8988T (cell line): ENCODE results near the gene TPBGL.

Experiments
- DNase-seq: peaks from one replicate; pipeline ENCODE4 v3.0.0; 2011

The TPBGL gene

DNA sequence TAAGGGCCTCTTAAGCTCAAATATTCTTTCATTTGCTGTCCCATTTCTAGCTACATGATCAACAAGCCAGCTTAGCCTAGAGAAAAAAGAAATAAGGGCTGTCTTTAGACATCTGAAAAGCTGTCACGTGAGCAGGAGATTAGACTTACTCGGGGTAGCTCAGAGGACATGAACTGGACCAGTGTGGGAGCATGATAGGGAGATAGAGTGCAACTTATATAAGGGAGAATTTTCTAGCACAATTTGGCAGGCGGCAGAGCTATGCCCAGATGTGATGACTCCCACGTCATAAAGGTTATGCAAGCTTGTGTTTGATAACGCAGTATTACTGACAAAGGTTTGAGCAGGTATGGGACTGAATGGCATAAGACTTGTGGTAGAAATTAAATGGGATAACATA lies 28.2 kb upstream of the TPBGL start:
- DNase-seq, result no peak

DNA sequence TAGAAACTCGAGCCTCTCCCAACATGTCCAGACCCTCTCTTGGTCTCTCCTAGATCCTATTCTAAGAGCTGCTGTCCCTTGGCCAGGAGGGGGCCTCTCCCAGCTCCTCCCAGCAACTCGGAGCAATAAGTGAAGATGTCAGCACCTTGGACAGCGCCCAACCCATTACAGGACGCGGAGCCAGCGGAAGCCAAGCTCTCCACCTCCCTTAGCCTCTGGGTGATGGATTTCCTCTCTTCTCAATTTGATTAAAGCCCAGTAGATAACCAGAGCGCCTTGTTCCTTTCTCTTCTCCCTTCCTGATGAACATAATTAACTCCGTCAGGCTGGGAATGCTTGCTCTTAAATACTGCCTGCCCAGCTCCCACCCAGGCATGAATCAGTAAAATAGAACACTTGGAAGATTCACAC lies 26.2 kb upstream of the TPBGL start:
- peak; percentile 82 for DNase-seq

DNA sequence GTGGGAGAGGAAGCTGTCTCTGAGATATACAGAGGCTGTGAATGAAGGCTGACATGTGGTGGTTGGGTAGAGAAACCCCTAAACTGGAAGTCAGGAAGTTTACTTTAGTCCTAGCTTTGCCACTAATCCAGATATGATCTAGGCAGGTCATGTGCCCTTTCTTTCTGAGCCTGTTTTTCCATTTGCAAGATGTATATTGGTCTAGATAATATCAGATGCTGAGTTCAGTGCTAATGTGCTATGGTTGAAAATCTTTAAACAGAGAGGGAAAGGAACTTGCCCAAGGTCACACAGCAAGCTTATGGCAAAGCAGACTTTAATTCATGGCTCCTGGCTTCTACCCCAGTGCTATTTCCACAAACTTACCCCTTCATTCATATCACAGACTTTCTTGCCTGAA lies 25.7 kb upstream of the TPBGL start:
- no peak for DNase-seq

DNA sequence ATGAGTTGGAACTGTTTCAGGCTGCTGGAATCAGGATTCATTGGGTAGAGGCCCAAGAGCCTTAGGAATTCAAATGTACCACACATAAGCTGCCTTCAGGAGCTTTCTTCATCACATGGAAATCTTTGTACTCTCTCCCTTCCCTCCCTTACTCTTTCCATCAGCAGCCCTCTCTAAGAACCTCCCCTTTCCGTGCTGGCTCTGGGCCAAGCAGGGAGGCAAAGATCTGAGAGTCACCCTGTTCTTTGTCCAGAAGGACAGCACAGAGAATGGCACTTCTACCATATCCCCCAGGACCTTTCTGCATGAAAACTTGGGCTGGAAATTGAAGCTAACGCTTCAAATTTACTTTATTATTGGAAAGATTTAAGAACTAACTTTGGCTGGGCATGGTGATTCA lies 20.7 kb upstream of the TPBGL start:
- no peak for DNase-seq

DNA sequence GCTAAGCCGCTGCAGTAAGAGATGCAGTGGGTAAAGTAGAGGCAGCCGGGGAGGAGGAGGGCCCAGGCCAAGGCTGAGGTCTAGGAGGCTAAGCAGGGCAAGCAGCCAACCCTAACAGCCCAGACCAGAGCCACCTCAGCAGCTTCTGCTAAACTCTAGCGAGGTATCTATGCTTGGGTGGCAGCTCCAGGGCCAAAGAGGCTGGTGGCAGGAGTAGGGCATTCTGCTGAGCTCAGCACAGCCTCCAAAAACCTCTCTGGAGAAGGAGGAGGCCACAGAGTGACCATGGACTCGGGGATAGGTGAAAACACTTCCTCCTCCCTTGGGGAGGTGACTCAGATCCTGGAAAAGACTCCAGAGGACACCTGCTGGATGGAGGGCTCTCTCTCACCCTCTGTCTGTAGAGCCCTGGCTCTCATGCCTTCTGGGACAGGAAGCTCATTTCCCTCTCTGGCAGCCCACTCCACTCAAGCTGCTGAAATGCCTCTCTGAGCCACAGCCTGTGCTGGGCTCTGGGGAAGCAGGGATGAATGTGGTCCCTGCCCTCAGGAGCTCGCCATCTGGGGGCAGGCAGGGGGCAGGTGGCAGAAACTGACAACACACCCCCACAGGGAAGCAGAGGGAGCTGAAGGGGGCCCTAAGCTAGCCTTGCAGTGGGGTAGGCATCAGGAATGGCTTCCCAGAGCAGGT lies 16.5 kb upstream of the TPBGL start:
- DNase-seq, result peak; percentile 55

DNA sequence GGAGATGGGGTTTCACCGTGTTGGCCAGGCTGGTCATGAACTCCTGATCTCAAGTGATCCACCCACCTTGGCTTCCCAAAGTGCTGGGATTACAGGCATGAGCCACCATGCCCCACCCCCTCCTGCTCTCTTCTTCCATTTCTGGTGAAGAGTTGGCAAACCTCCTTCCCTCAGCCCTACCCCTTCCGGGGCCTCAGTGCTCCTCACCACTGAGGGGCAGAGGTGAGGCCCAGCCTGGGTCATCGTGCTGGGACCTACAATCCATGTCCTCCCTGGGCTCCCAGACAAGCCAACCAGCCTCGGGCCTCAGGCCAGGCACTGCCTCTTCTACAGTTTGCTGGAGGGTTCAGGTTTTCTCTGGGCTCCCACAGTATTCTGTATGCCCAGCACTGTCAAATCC lies 14.8 kb upstream of the TPBGL start:
- DNase-seq, result no peak

DNA sequence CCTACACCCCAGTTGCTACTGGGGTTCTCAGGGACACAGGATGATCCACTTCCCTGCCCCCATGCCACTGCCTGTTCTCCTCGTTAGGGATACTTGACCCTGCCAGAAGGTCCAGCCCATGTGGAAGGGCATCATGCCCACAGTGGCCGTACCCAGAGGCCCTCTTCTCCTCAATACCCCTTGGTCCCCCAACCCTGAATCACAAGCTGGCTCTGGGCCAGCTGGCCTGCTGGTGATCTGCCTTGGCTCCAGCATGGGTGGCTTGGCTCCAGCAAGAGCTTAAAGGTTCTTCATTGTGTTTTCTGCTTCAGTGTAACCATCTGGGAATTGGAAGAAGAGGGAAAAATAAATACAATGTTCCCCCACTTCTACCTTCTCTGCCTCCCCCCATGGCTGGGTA lies 11.1 kb upstream of the TPBGL start:
- no peak for DNase-seq

DNA sequence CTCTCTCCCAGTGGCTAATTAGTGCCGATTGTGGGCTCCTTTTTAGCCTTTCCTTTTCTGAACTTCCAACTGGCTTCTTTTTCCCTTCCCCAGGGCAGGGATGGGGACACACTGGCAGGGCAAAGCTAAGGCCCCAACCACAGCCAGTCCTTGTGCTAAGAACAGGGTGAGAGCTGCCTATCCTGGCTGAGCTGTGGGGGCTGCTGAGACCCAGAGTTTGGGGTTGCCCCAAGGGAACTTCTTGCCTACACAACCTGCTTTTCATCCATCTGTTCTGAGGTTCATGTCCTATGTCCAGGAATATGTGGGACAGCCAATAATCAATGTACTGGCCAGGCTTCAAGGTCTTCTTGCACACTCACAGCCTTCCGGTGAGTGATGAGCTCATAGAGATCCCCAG lies 10.0 kb upstream of the TPBGL start:
- no peak for DNase-seq

DNA sequence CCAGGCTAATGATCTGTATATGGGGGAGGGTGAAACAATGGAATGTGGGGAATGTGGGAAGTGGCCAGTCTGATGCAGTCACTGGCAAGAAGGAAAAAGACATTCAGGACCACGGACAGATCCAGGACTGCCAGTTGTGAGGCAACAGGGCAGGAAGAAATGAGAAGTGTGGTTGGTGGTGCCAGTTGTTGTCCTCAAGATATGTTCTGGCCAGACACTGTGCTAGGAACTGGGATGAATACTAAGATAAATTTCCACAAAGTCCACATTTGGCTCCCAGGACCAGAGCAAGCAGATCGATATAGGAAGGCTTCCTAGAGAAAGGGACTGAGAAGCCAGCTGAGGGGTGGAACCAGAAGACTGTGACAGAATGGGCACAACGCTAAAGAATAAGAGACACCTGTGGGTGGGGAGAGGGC lies 6.8 kb upstream of the TPBGL start:
- DNase-seq, result no peak

DNA sequence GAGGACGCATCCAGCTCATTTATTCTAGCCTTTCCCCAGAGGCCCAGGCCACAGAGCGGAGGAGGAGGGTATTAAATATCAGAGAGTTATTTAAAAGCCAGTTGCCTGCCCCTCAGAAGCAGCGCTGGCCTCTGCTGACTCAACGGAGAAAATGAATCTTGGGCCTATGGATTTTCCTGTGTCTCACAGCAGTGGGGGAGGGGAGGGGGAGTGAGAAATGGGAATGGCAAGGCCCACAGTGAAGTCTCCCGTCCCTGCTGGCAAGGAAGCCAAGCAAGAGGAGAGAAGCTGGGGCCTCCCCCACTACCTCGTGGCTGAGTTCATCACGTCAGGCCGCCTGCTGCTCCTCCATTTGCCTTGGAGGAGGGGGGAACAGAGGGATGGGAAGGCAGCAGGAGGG lies 4.5 kb upstream of the TPBGL start:
- DNase-seq, result no peak

DNA sequence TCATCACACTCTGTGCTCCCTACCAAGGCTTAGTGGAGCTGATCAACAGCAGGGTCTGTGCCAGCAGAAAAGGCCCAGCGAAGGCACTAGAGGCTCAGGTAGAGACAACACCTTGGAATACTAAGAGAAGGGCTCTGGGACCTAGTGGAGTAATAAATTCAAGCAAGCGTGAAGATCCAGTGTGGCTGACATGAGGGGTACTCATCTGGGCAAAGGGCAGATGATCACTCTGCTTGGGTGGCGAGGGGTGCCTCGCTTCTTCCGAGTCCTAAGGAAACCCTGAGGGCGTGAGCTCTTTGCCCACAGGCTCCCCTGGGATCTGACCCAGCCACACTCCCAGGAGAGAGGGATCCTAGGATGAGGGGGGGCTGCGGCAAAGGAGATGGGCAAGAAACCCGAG lies 3.5 kb upstream of the TPBGL start:
- no peak for DNase-seq

DNA sequence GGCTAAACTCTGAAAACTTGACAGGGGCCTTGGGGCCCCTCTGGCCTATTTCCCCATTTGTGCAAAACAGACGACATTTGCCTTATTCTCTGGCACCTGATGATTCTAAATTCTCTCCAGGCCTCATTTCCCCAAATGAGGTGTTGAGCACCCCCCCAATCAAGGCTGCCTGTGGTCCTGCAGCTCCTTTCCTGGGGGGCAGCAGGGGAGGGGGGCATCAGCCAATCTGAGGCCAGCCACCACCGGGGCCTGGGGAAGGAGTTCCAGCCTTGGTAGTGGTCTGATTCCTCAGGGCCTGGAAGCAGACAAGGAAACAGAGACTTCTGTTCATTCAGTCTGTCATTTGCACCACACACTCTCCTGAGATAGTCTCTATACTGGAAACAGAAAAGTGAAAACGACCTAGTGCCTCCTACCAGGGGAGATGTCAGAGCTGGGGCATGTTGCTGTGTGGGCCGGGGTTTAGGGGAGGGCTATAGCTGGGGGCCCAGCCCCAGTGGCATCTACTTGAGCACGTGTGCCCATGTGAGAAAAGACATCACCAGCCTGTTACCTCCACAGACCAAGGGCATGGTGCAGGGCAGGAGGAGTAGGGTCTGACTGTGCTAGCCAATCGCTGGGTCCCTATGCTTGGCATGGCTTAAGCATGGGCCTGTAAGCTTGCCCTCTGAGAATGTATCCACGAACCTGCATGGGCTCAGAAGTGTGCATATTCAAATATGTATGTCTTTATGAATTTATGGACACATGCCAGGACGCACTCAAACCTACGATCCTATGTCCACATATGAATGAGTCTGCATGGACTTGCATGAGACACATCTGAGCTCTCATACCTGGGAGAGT lies 1.8 kb upstream of the TPBGL start:
- DNase-seq, result no peak

DNA sequence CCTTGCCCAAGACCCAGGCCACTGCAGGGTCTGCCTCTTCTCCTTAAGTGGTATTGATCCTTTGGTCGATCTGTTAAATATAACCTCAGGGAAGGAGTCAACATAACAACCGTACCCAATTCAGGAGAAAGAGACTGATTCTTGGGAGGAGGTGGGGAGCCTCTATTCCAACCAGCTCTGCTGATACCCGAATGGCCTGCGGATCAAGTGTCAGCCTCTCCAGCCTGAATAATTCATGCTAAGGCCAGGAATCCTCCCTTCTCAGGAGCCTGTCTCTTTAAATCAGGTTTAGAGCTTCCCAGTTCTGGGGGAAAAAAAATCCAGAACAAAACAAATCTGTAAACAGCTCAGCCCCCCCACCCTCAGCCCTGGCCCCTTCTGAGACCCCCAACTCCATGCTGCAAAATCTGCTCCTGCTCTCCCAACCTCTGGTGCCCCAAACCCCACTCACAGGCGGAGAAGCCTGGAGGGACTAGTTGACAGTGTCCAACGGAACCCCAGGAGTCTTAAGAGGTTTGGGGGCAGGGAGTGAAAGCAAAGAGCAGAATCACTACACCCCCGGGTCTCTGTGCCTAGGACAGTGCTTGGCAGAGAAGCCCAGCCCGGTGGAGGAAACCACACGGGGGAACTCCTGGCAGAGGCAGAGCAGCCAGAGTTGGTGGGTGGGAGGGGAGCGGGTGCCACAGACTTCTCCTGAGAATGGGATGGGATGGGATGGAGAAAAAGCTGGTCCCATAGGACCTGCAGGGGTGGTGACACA lies 863 bp upstream of the TPBGL start:
- DNase-seq, result no peak

DNA sequence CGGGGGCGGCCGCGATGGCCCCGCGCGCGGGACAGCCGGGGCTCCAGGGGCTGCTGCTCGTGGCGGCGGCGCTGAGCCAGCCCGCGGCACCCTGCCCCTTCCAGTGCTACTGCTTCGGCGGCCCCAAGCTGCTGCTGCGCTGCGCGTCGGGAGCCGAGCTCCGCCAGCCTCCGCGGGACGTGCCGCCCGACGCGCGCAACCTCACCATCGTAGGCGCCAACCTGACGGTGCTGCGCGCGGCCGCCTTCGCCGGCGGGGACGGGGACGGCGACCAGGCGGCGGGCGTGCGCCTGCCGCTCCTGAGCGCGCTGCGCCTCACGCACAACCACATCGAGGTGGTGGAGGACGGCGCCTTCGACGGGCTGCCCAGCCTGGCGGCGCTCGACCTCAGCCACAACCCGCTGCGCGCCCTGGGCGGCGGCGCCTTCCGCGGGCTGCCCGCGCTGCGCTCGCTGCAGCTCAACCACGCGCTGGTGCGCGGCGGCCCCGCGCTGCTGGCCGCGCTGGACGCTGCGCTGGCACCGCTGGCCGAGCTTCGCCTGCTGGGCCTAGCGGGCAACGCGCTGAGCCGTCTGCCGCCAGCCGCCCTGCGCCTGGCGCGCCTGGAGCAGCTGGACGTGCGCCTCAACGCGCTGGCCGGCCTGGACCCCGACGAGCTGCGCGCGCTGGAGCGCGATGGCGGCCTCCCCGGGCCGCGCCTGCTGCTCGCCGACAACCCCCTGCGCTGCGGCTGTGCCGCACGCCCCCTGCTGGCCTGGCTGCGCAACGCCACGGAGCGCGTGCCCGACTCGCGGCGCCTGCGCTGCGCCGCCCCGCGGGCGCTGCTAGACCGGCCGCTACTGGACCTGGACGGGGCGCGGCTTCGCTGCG lies 697 bp downstream of the TPBGL start:
- DNase-seq, result peak; percentile 100

DNA sequence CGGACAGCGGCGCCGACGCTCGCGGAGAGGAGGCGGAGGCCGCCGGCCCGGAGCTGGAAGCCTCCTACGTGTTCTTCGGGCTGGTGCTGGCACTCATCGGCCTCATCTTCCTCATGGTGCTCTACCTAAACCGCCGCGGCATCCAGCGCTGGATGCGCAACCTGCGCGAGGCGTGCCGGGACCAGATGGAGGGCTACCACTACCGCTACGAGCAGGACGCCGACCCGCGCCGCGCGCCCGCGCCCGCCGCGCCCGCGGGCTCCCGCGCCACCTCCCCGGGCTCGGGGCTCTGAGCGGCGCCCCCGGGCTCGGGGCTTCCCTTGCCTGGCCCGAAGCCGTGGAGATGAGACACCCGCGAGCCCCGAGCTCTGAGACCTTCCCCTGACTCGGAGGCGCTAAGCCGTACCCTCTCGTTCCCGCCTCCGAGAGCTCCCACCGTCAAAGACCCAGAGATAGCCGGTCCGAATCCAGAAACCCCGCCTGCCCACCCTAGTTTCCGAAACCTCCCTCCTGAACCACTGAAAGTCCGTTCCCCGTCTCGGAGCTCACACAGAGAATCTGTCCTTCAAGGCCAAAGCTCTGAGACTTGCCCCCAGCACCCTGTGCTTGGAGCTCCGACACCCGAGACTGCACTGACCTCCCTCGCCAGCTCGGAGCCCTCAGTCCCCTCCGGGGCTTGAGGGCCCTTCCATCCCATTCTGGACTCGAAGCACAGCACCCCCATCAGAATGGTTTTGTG lies 1.5 kb downstream of the TPBGL start:
- no peak for DNase-seq

DNA sequence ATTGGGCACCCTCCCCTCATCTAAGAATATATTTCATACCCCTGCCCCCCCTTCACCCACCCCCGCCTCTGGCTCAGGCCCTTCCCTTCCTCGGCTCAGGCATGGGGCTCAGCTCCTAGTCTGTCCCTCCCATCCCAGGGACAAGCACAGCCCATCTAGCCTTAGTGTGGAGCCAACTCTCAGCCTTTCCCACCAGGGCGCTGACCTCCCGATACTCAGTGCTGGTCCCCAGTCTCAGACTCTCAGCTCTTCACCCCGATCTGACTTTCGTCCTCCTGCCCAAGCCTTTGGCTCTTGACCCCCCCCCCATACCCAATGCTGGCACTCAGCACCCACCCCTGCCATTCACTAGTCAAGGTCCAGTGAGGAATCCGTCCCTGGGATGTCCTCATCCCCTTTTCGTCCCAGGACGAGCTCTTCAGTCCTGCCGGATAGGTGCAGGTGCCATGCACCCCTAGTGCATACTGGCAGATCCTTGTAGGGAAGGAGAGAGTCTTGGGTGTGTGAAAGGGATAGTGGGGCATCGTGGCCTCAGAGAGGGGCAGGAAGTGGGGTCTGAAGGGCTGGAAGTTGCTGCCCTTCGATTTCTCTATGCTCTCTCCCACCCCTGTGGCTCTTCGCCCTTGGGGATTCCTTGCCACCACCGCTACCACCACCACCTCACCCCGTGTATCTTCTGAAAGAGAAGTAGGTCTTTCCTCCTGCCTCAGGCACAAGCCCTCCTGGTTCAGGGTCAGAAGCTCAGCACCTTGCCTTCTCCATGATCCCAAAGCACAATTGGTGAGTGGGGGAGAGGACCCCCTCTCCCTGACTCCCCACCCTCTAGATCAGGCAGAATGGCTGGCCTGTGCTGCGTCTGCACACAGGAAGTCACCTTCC lies 2.4 kb downstream of the TPBGL start:
- DNase-seq, result no peak

DNA sequence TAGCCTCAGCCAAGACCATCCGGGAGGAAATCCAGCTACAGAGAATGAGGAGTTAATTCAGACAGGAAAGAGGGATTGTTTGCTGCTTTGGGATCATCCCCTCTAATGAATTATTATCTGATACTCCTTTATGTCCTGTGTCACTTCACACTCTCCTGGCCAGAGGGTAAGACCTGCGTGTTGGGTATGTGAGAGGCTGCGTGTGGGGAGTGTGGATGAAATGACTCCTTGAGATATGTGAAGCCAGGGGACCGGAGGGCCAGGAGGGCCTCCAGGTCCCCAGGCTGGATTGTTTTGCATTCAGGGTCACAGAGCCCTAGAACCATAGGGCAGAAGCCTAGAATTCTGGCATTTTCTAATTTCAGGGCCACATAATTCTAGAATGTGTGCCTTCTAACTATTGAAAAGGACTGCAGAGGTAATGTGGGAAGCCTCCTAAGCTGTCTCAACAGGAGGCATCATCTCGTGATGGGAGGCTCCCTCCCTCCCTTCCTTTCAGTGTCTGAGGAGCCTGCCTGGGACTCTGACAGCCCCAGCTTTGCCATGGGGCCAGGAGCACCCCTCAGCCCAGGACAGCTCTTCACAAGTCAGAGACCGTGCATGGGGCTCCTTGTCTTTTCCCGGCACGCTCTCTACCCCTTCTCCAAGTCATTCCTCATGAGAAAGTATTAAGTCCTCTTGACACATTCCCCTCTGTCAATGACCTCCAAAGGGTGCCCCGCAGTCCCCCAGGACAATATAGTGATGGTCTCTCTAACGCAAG lies 3.7 kb downstream of the TPBGL start:
- no peak for DNase-seq

DNA sequence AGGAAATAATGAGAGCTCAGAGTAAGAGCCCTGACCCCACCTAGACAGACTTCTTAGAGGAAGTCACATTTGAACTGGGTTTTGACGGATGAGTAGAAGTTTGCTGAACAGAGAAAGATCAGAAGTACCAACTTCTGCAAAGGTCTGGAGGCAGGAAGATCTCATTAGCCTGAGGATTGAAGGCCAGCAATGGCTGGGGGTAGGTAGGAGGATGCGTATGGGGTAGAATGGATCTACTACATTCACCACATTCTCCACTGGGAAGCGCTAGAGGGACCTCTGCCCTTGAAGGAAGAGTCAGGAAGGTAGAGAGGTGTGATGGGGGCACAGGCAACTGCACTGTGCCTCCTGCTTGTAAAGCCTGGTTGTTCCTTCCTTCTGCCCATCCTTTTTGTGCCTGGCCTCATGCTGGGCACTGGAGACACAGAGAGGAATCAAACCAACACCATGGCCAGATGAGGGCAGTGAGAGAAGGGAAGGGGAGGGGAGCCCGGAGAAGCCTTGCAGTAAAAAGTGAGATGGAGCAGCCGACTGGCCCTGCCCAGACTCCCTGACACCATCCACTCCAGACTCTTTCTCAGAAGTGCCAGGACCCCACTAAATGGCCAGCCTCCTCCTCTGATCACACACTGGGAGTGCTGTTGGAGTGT lies 4.9 kb downstream of the TPBGL start:
- DNase-seq, result no peak

DNA sequence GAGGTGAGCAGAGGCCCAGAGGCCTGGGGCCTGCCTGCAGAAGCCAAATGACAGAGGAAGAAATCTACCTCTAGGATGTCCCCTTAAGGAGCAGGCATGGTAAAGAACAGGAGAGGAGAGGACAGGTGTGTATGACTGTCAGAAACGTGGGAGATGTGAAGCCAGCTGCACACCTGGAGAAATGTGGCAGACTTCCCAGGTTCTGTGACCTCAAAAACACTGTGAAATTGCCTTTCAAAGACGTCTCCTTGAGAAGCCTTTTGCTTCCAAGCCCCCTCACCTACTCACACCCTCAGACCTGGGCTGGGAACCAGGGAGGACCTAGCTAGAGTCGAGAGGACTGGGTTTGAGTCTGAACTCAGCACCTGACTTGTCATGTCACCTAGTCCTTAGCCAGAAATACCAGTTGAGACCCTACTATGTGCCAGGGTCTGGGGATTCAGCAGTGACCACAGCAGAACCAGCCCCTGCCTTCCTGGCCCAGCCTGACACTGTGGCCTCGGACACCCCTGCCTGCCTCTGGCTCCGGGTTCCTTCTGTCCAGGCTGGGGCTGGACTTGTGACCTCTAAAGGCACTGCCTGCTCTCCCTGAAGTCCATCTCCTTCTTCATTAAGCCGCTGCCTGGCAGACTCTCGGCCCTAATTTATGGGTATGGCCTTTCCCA lies 5.6 kb downstream of the TPBGL start:
- DNase-seq, result no peak
